Measurements from ENCODE around the gene MSRB1.

MSRB1 gene

GRCh38 chr16:1980030-1980769 lies 37.2 kb upstream of the MSRB1 start:
- TF ChIP-seq CTCF (IDR thresholded peaks at IDR 0.05; ENCODE audit: low read depth, low read length) = no peak
- no peak for TF ChIP-seq EZH2phosphoT487 (IDR thresholded peaks at IDR 0.05; ENCODE audit: low read depth)
- Histone ChIP-seq H3K79me2 (ENCODE audit: low read length) (peaks cover 5% of the 10 kb centered on the region), H3K4me2 (ENCODE audit: low read length) (no peak overlapping the region), H4K20me1 (ENCODE audit: insufficient read depth, low read length) (no peaks in the 10 kb centered on the region), H3K27me3 (ENCODE audit: low read depth, low read length) (no peaks in the 10 kb centered on the region), H3K27ac (ENCODE audit: low read length) (no peak overlapping the region), H3K9ac (ENCODE audit: low read length) (no peak overlapping the region), H3K9me3 (ENCODE audit: insufficient read depth, low read length) (no peaks in the 10 kb centered on the region), H3K36me3 (replicated peaks; ENCODE audit: low read depth, low read length) (peaks cover 15% of the 10 kb centered on the region), H3K4me1 (ENCODE audit: low read length) (peaks cover 3% of the 10 kb centered on the region), H2AFZ (ENCODE audit: low read depth, low read length) (no peak overlapping the region), H3K4me3 (ENCODE audit: low read length) (no peak overlapping the region)

GRCh38 chr16:1979271-1980029 lies 36.5 kb upstream of the MSRB1 start:
- Histone ChIP-seq H3K9ac (ENCODE audit: low read length) (no peak overlapping the region), H2AFZ (ENCODE audit: low read depth, low read length) (no peak overlapping the region), H3K27ac (ENCODE audit: low read length) (no peak overlapping the region), H3K9me3 (ENCODE audit: insufficient read depth, low read length) (no peaks in the 10 kb centered on the region), H4K20me1 (ENCODE audit: insufficient read depth, low read length) (no peaks in the 10 kb centered on the region), H3K4me1 (ENCODE audit: low read length) (no peaks in the 10 kb centered on the region), H3K36me3 (replicated peaks; ENCODE audit: low read depth, low read length) (peaks cover 21% of the 10 kb centered on the region), H3K27me3 (ENCODE audit: low read depth, low read length) (no peaks in the 10 kb centered on the region), H3K79me2 (ENCODE audit: low read length) (no peaks in the 10 kb centered on the region; the same call in 1 of the 2 replicates), H3K4me2 (ENCODE audit: low read length) (no peak overlapping the region), H3K4me3 (ENCODE audit: low read length) (no peak overlapping the region)
- TF ChIP-seq EZH2phosphoT487 (IDR thresholded peaks at IDR 0.05; ENCODE audit: low read depth) (no peak), CTCF (IDR thresholded peaks at IDR 0.05; ENCODE audit: low read depth, low read length) (no peak)

- H3K4me1 ChIP-seq (ENCODE audit: low read length) = no peaks in the 10 kb centered on the region
- H3K27ac ChIP-seq (ENCODE audit: low read length) = no peak overlapping the region
- TF ChIP-seq CTCF (IDR thresholded peaks at IDR 0.05; ENCODE audit: low read depth, low read length) (no peak), EZH2phosphoT487 (IDR thresholded peaks at IDR 0.05; ENCODE audit: low read depth) (no peak)
- no peak overlapping the region for H2AFZ ChIP-seq (ENCODE audit: low read depth, low read length)
- no peaks in the 10 kb centered on the region for H4K20me1 ChIP-seq (ENCODE audit: insufficient read depth, low read length)
- H3K79me2 ChIP-seq (ENCODE audit: low read length) = peaks cover 7% of the 10 kb centered on the region
- no peak overlapping the region for H3K4me3 ChIP-seq (ENCODE audit: low read length)
- no peaks in the 10 kb centered on the region for H3K9me3 ChIP-seq (ENCODE audit: insufficient read depth, low read length)
- H3K4me2 ChIP-seq (ENCODE audit: low read length) = no peak overlapping the region
- no peak overlapping the region for H3K9ac ChIP-seq (ENCODE audit: low read length)
- no peaks in the 10 kb centered on the region for H3K27me3 ChIP-seq (ENCODE audit: low read depth, low read length)
- peaks cover 21% of the 10 kb centered on the region for H3K36me3 ChIP-seq (replicated peaks; ENCODE audit: low read depth, low read length)
Observed at GRCh38 chr16:1978476-1979120, 35.6 kb upstream of the MSRB1 start.

- Histone ChIP-seq H3K4me3 (ENCODE audit: low read length) (no peak overlapping the region), H3K9ac (ENCODE audit: low read length) (no peak overlapping the region), H3K4me2 (ENCODE audit: low read length) (no peak overlapping the region), H3K27ac (ENCODE audit: low read length) (no peak overlapping the region), H3K9me3 (ENCODE audit: insufficient read depth, low read length) (no peaks in the 10 kb centered on the region), H3K4me1 (ENCODE audit: low read length) (peaks cover 4% of the 10 kb centered on the region), H3K79me2 (ENCODE audit: low read length) (peaks cover 14% of the 10 kb centered on the region), H4K20me1 (ENCODE audit: insufficient read depth, low read length) (no peaks in the 10 kb centered on the region), H2AFZ (ENCODE audit: low read depth, low read length) (no peak overlapping the region), H3K27me3 (ENCODE audit: low read depth, low read length) (no peaks in the 10 kb centered on the region), H3K36me3 (replicated peaks; ENCODE audit: low read depth, low read length) (peaks cover 21% of the 10 kb centered on the region)
- no peak for TF ChIP-seq EZH2phosphoT487 (IDR thresholded peaks at IDR 0.05; ENCODE audit: low read depth)
- TF ChIP-seq CTCF (IDR thresholded peaks at IDR 0.05; ENCODE audit: low read depth, low read length) = no peak
Observed at GRCh38 chr16:1977875-1978268, 34.9 kb upstream of the MSRB1 start.
